Forelimb muscle (tissue), 1 donor: Measurements from ENCODE around the gene SNRPB2. TPM values are rescaled to one million over a fixed set of nuclear protein-coding genes. Genes with fewer than 3 reads are reported as not detected.

Experiments used
- DNase-seq: peaks from one replicate; pipeline ENCODE4 v3.0.0-alpha.2; 2013; ENCODE audit warnings: low read depth
- polyA plus RNA-seq: library from polyadenylated mRNA; unstranded; fragments of 120-200 nt; gene quantifications from one replicate; pipeline ENCODE4 v1.2.1, GENCODE V29; 2013; ENCODE audit not compliant: insufficient read length

SNRPB2 gene
- polyA plus RNA-seq = 65.1 TPM

DNA sequence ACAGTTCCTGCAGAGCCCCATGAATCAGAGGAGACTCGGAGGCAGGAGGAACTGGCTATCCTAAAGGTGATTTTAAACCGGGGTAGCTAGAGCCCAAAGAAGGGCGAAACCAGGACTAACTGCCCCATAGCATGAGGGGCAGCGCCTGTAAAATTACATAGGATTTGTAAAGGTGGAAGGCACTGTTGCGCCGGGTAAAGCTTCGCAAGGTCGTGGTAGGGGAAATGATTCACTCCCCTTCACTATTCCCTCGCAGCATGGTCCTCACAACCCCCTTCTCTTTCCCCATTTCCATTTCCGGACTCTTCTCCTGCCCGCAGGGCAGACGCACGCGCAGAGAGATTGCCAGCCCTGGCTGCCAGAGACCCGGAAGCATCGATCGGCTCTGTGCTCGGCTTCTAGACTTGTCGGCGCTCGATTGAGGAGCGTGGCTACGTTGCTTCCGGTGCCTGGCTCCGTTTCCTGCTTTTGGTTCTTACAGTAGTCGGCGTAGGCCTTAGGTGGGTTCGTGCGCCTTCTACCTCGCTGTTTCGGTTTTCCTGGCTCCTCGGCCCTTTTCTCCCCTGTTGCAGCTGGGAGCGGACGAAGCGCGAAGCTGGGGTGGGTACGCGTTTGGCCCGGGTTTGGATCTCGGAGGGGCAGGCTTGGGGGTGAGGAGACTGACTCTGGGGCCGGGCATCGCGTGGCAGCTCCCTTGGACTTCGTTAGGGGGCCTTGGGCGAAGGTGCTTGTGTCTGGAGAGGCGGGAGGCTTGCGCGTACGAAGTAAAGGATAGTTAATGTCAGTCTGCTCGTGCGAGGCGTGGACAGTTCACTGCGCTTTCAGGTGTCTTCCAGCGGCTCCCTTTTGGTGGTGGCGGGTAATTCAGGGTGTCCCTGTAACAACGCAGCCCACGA is at the start of gene SNRPB2:
TSS of gene SNRPB2 (plus strand) at position 462 of the 896 bp plus-strand sequence. CDS start 1,677 bp downstream, outside the sequence.
- DNase-seq = peak; percentile 93

DNA sequence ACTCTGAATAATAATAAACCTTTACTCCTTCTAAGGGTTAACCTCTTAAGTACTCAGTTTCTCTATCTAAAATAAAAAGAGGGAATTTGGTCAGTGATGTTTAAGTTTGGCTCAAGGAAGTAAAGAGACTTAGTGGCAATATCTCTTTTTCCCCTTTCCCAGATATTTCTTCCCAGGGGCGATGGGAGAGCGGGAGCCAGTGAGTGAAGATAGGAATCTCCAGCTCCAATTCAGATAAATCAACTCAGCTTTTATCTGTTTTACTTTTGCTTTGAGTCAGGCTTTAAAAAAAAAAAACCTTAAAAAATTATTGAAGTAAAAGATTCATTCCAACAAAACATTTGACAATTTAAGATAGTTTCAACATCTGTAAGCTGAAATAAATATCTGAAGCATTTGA is 45.4 kb upstream of the SNRPB2 start:
- no peak for DNase-seq

DNA sequence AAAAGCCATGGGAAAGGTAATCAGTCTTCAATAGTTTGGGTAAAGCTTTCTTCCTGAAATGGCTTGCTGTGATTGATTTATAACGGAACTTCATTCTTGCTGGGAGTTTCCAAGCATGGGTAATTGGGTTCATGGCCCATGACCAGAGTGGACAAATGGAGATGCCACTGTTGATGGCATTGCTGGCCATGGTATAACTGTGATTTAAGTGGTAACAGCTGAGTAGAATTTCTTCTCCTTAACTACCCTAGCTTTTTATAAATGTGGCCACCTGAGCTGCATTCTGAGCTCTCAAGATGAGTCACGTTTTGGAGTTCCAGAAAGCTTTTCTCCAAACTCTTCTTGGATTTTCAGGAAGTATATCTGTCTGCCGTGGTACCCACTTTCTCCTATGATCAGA is 39.9 kb upstream of the SNRPB2 start:
- no peak for DNase-seq

DNA sequence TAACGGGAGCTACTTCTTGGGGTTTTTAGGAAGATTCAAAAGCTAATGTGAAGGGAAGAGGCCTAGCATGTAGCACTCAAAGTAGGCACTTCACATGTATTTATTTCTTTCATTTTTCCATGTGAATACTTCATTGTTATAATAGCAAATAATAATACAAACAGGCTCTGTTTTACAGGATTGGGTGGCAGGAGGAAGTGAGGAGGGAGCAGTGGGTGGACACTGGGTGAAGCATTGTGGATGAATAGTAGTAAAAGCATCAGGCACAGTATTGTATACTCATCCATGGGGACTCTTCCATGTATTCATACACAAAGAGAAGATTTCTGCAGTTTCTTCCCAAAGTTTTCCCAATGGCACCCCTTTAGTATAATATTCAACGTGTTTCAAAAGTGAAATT is 38.4 kb upstream of the SNRPB2 start:
- no peak for DNase-seq

DNA sequence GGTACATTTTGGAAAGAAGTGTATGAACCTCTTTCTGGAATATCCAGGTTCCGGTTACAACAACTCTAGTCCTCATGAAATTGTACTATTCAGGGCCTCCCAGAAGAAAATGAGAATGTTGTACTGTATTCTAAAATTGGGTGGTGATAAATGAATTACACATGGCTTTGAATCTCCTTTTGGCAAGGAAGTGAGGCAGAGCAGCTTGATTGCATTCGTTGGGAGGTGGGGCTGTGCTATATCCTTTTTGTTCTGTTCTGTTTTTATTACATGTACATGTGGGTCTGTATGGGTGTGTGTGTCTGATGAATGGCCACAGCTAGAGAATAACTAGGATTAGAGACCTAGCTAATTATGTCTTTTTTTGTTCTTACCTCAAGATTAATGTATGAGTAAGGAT is 37.8 kb upstream of the SNRPB2 start:
- no peak for DNase-seq

DNA sequence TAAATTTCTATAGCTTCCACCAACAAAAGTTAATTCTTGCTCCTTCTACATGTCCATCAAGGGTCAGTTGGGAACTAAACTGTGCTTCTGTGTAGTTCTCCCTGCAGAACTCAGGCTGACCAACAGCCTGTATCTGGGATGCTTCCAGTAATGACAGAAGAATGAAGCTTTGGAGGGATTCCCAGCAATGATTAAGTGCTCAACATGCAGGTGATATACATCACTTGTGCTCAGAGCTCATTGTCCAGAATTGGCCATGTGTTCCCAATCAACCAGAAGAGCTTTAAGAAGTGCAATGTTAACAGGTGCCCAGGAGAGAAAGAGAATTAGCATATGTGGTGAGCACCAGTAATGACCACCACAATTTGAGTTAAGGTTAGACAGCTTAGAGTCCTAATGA is 37.4 kb upstream of the SNRPB2 start:
- no peak for DNase-seq

DNA sequence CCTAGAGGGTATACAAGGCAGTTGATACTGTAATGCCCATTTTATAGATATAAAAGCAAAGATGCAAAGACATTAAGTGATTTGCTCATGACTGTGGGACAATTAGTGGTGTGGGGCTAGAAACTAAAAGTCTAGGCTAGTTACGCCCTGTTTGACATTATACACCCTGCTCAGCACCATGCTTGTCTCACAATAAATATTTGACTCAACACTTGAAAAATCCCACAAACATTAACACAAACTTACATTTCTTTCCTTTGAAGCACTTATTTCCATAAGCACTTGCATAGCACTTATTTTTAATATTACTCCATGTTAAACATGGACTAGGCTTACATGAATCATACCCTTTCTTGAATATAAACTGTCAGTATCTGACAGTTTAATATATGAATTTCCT is 36.5 kb upstream of the SNRPB2 start:
- DNase-seq = no peak

DNA sequence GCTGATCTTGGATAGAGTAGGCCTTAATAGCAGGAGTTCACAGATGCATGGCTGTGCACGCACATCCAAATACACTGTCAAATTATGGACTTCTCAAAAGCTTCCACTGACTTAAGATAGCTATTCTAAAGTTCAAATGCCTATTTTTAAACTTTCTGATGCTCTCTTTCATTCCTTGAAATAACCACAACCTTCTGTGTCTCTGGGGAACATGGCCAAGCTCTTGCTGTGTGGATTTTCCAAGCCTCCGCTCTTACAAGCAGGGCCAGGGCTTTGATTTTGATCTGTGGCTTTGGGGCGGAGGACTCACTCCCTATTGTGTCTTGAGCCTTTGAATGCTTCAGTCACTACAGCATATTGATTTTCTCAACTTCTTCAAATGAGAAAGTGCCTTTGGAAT is 35.7 kb upstream of the SNRPB2 start:
- DNase-seq = no peak

DNA sequence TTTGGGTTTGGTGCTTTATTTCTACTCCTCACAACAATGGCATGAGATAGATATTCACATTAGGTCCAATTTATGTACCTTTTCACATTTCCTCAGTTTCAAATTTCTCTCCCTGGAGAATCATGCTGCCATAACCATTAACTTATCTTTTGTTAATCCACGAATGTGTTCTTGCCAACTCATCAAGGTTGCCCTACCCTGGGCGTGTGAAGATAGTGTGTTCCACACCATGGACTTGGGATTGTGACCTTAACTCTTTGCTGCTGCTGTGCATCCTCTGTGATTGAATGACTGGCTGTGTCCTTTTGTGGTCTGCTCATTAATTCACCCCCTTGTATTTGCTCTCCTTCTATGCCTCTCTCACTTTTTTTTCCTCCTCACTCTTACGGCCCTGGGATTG is 34.2 kb upstream of the SNRPB2 start:
- DNase-seq = no peak

DNA sequence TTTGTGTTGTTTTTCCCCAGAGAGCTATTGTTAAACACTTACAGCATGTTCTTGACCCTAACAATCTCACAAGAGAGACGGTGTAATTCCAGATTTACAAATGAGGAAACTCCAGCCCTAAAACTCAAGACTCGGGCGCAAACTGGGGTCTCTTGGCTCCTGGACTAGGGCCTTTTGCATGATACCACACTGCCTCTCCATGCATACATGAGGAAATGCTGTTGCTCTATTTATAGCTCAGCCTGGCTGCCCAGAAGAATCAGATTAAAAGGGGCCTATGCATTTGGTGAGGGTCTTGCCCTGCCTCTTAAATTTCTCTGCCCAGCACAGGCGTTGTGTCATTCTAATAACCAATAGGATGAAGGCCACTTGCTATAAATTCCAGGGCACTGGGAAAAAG is 30.5 kb upstream of the SNRPB2 start:
- no peak for DNase-seq

DNA sequence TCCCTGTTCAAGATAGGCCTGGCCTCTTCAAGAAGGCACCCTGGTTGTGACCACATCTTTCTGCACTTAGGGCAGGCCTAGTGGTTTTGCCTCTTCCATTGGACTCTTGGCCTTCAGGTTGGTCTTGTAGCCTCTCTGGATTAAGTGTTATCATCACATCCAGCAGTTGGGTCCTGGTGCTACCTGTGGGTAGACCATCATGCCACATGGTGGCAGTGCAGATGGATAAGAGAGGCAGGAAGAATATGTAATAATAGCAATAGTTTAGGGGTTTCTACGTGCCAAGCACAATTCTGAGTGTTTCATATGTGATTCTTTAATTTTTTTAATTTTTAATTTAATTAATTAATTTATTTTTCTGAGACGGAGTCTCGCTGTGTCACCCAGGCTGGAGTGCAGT is 28.5 kb upstream of the SNRPB2 start:
- DNase-seq = no peak

DNA sequence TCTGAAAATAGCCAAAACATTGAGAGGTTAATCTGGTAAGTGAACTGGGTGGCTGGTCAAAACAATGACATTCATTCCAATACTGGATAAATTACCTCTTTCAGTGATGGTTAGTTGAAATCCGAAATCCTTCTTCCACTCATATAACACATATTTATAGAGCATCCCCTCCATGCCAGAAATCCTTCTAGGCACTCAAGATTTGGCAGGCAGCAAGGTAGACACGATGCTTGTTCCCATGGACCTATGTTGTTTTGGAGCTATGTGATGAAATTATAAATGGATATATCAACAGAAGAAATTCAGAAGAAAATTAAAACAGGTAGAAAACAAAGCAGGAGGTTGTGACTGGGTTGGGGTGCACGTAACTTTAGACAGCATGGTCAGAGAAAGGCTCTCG is 26.3 kb upstream of the SNRPB2 start:
- no peak for DNase-seq

DNA sequence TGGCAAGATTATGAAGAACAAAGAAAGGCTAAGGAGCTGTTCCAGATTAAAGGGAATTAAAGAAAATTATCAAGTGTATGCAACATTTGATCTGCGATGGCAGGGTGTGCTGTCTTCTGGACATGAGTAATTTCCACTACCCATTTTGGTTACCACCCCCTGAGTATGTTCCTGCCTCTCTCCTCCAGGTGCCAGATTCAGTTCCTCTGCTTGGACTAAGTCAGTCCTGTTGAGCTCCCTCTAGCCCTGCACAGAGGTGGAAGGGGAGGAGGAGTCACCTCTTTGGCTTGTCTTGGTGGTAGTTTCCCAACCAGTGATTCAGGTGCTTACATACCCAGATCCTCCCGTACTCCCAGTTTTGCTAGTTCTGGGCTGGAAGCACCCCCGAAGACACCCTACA is 22.2 kb upstream of the SNRPB2 start:
- no peak for DNase-seq

DNA sequence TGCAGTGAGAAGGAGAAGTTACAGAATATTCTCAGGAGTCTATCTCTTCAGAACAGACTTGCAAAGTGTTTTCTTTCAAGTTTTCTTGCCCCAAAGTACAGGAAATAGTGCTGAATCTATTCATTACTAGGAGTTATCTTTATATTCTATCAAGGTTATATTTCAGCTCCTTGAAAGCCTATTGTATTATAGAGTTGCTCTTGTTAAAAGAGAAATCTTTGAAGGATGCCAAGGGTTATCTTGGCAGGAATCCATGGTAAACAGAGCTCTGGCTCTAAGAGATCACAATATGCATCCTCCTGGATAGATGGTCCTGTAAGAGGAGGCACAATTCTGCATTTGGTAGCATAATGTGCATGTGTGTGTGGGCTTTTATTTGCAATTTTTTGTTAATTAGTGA is 21.2 kb upstream of the SNRPB2 start:
- no peak for DNase-seq

DNA sequence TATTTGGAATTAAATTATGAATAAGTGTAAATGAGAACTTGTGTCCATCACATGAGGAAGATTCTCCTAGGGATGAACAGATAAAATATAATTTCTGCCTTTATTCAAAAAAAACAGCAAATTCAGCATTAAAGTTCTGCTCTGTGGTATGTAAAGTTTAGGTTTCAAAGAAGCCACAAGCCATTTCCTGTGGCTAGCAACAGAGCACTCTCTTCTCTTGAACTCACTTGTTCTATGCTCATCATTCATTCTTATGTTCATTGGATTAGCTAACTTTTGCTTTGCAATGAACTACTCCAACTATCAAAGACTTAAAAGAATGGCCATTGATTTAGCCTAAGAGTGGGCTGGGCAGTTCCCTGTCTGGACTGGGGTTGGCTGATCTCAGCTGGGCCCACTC is 20.8 kb upstream of the SNRPB2 start:
- DNase-seq = no peak

DNA sequence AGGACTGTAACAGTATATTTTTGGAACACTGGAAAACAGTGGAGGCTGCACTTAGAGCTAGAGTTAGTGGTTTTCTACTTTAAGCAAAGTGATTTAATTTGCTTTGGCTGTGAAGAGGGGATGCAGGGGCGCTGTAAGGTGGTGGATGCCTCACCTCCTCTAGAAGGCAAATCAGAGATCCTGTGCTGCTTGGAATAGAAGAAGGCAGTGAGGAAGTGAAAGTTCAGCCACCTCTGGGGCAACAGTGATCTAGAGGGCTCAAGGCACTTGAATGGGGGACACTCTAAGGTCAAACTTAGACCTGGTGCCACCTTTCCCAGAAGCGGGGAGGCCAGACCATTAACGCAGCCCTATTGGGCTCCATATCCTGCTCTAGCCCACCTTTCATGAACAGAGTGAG is 19.0 kb upstream of the SNRPB2 start:
- DNase-seq = no peak

DNA sequence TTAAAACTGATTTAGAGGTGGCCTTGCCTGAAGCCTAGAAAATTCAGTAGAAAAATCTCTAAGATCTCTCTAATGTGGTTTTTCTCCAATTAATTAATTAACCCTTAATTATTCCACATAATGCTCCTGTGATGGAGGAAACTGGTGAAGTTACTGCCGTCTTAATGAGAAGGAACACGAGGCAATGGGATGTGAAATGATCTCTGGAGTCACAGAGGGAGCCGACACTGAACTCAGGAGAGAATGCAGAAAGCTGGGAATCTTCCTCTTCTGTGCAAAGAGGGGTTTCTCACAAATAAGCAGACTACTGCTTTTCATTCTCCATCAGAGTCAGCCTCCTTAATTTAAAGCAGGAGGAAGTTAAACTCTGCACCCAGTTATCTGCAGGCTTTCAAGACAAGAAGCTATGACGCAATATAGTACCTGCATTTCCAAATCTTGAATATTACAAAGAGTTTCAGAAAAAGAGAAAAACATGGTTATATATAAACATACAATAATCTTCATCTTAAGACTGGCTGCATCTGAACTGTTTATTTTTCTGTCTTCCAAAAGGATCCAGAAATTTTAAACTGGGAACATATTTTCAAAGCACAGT is 18.1 kb upstream of the SNRPB2 start:
- no peak for DNase-seq

DNA sequence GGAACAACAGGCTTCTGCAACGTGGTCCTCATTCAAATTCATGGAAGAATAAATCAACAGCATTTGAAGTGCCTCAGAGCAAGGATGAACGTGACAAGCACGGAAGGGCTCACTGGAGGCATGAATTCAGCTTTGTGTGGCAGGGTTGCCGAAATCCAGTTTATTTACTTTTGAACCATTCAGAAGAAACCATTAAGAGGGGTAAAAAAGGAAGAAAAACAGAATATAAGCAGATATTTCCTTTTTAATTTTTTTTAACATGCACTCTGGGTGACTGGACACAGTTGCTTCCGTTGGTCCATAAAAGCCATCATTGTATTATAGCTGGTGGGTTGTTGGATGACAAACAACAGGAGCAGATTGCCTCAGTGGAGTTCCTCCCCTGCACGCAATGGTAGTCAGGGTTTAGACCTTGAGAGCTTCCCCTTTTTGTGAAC is 17.3 kb upstream of the SNRPB2 start:
- DNase-seq = no peak

DNA sequence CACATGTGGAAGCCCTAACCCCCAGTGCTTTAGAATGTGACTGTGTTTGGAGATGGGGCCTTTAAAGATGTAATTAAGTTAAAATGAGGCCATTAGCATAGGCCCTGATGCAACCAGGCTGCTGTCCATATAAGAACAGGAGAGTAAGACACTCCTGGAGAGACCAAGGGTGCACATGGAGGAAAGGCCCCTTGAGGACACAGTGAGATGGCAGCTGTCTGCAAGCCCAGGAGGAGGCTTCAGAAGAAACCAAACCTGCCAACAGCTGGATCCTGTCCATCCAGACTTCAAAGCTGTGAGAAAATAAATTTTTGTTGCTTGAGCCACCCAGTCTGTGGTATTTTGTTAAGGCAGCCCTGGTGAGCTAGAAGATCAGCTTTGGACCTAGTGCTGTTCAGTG is 16.8 kb upstream of the SNRPB2 start:
- DNase-seq = no peak

DNA sequence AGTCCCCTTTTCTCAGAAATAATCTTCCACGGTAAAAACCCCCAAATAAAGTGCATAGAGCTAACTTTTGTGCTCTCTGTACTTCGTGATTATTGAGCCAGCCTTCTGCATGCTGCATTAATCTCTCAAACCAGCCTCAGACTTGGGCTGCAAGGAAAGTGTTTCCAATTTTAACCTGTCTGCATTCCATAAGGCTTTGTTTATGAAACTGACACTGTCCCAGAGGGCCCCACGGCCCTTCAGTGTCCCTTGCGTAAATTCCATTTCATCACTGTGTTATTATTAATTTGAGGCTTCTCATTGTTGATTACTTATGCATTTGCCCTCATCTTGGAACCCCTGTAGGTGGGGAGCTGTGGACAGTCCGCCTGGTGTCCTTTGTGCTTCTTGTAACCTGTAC is 15.6 kb upstream of the SNRPB2 start:
- no peak for DNase-seq

DNA sequence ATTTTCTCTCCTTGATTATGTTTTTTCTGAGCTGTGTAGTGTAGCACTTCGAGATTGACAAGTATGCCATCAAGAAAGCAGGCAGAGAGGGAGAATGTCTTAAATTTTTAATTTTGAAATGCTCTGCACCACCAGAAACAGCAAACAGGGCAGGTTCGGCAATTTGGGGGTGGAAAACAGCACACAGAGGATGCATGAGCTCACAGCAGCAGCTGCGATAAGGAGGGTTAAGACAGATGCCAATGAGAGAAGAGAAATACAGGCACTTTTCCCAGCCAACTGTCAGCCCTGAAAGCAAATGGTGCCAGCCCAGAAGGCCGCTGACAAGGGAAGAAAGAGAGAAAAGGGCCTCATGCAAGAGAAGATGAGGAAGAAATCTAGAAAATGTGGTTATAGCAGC is 15.1 kb upstream of the SNRPB2 start:
- no peak for DNase-seq

DNA sequence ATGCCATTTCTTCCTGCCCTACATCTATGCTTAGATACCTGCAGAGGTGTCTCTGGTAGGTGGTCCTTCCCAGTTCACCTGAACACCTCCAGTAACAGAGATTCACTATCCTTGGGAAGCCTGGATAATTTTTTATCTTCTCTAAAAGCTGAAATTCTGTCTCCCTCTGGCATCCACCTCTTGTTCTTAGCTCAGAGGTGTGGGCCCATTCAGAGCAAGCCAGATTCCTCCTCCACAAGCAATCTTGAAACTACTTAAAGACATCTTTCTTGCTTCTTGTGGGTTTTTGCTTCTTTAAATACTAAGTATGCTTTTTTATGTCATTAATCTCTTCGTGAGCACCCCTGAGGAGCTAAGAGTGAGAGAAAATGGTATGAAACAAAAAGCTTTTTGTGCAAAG is 10.4 kb upstream of the SNRPB2 start:
- no peak for DNase-seq

DNA sequence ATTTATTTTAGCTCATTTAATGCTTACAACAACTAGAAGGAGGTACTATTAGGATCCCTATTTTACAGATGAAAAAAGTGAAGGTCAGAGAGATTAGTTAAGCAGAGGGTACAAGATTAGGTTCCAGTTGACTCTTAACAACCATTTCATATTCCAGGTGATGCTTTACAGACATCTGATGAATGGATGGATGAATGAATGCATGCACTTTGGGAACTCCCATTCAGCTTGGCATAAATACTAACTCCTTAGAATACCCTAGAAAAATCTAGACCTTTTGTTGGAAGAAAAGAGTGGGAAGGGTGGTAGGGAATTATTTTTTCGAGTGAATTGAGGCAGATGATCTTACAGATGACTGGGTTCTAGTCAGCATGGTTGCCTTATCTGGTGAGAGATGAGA is 746 bp upstream of the SNRPB2 start:
- no peak for DNase-seq
